PC-9 (cell line): Measurements from ENCODE around the gene CPED1. TPM values are rescaled to one million over a fixed set of nuclear protein-coding genes. Genes with fewer than 3 reads are reported as not detected.
A peak's percentile ranks its signal among the peaks of the same experiment; 100 is the strongest.

ENCODE experiments used
- BruUV-seq: library from RNA; stranded (reverse); fragments of 400-500 nt; replicated peaks from 2 replicates; lab custom pipeline; 2021; lab: Mats Ljungman, UMichigan
- CTCF ChIA-PET: fragments of 300-600 bp; sonication (Branson Sonifier 250); formaldehyde crosslinking; loops from one replicate; lab custom pipeline; 2022; ENCODE audit warnings: antibody characterized with exemption; lab: Charles Lee
- POLR2A ChIA-PET: fragments of 300-600 bp; sonication (Branson Sonifier 250); formaldehyde crosslinking; loops from one replicate; lab custom pipeline; 2022; ENCODE audit warnings: antibody characterized with exemption; ENCODE audit not compliant: unreplicated experiment; lab: Charles Lee
- DNase-seq, 2 experiments: peaks; one replicate each; pipeline versions ENCODE4 v3.0.0 to v3.0.0-alpha.2; 2015 to 2022; ENCODE audit warnings: mixed read lengths in 1 of 2
- H2AFZ ChIP-seq: fragments of 200-600 bp; sonication (generic); 2 replicates; pipeline ENCODE4 v1.8.1; 2017; ENCODE audit warnings: antibody characterized with exemption
- H3F3A ChIP-seq: fragments of 200-600 bp; sonication (generic); 2 replicates; pipeline ENCODE4 v1.8.1; 2017; ENCODE audit warnings: antibody characterized with exemption, mild to moderate bottlenecking, low read depth; ENCODE audit not compliant: insufficient read depth
- H3K27ac ChIP-seq: fragments of 200-600 bp; sonication (generic); 2 replicates; pipeline ENCODE4 v1.6.1; 2016; ENCODE audit warnings: mixed run types
- H3K27me3 ChIP-seq: fragments of 200-600 bp; sonication (generic); 2 replicates; pipeline ENCODE4 v1.6.1; 2016; ENCODE audit warnings: low read depth, mixed run types; ENCODE audit not compliant: insufficient read depth
- H3K36me3 ChIP-seq: fragments of 200-600 bp; sonication (generic); 2 replicates; pipeline ENCODE4 v1.6.1; 2016; ENCODE audit warnings: low read depth, mixed run types
- H3K4me1 ChIP-seq: fragments of 200-600 bp; sonication (generic); replicated peaks from 2 replicates; pipeline ENCODE4 v1.6.1; 2016; ENCODE audit warnings: mixed run types; ENCODE audit not compliant: insufficient read depth
- H3K4me2 ChIP-seq: fragments of 200-600 bp; sonication (generic); 2 replicates; pipeline ENCODE4 v1.6.1; 2017; ENCODE audit warnings: mixed run types
- H3K4me3 ChIP-seq: fragments of 200-600 bp; sonication (generic); 2 replicates; pipeline ENCODE4 v1.6.1; 2016; ENCODE audit warnings: mixed run types
- H3K79me2 ChIP-seq: fragments of 200-600 bp; sonication (generic); 2 replicates; pipeline ENCODE4 v1.6.1; 2017; ENCODE audit warnings: low read depth, mixed run types
- H3K9me2 ChIP-seq: fragments of 200-600 bp; sonication (generic); 2 replicates; pipeline ENCODE4 v1.8.1; 2017; ENCODE audit warnings: mild to moderate bottlenecking; ENCODE audit not compliant: insufficient read depth
- H3K9me3 ChIP-seq: fragments of 200-600 bp; sonication (generic); 2 replicates; pipeline ENCODE4 v1.8.1; 2016; ENCODE audit warnings: low read depth; ENCODE audit not compliant: insufficient read depth
- H4K20me1 ChIP-seq: fragments of 200-600 bp; sonication (generic); 2 replicates; pipeline ENCODE4 v1.8.1; 2017; ENCODE audit not compliant: insufficient read depth
- CTCF ChIP-seq: fragments of 200-600 bp; sonication (generic); conservative IDR thresholded peaks from 2 replicates; pipeline ENCODE4 v1.6.1; 2017; ENCODE audit warnings: mixed run types, antibody characterized with exemption, mild to moderate bottlenecking, moderate library complexity
- EZH2 ChIP-seq: fragments of 200-600 bp; sonication (generic); IDR thresholded peaks from 2 replicates; pipeline ENCODE4 v1.8.0; 2017; ENCODE audit warnings: antibody characterized with exemption, low read depth
- intact Hi-C: fragments of 100-400 bp; cut with micrococcal nuclease; formaldehyde crosslinking; loops from one replicate; pipeline ENCODE4 v1.10.0; 2022; ENCODE audit not compliant: unreplicated experiment
- total RNA-seq: library from RNA; stranded (reverse); gene quantifications from 2 replicates; pipeline ENCODE4 v1.2.3, GENCODE V29; 2021

Gene CPED1
- total RNA-seq, 1 experiment from 2014 or later: 2.4 TPM

- no TSS peak for BruUV-seq
- Histone ChIP-seq H3K4me1 (peaks cover 24% of the 10 kb centered on the region), H3K9me2 (no peaks in the 10 kb centered on the region), H3K79me2 (no peaks in the 10 kb centered on the region), H3K36me3 (no peaks in the 10 kb centered on the region), H3K27ac (no peak overlapping the region), H3F3A (peaks cover 5% of the 10 kb centered on the region; the same call in 1 of the 2 replicates), H2AFZ (no peak overlapping the region), H3K4me2 (no peak overlapping the region), H4K20me1 (no peaks in the 10 kb centered on the region), H3K27me3 (no peaks in the 10 kb centered on the region), H3K9me3 (no peaks in the 10 kb centered on the region; the same call in 1 of the 2 replicates), H3K4me3 (no peak overlapping the region)
- ChIA-PET POLR2A (no interaction called here), CTCF (no interaction called here)
- no peak for DNase-seq
- no peak for TF ChIP-seq EZH2
- no peak for TF ChIP-seq CTCF
- intact Hi-C loops: loop anchor here (5.0 to 10.0 kb wide), 3 partner anchors 244 to 1166 kb away; partner anchors contain the start of gene TSPAN12
Observed at GRCh38 chr7:121101083-121101482, 112.6 kb downstream of the CPED1 start.

GRCh38 chr7:121101621-121102020 is 113.1 kb downstream of the CPED1 start:
- CTCF ChIA-PET: interaction anchor here (0.6 kb wide), 1 partner anchor 17 kb away, joined by 4 read pairs; no protein-coding TSS in a partner anchor
- Histone ChIP-seq H3K36me3 (no peaks in the 10 kb centered on the region), H3K27ac (no peak overlapping the region), H3K4me3 (no peak overlapping the region), H3K4me1 (peaks cover 24% of the 10 kb centered on the region), H3K27me3 (no peaks in the 10 kb centered on the region), H2AFZ (no peak overlapping the region), H3K9me3 (no peaks in the 10 kb centered on the region; the same call in 1 of the 2 replicates), H3F3A (peaks cover 5% of the 10 kb centered on the region; the same call in 1 of the 2 replicates), H3K4me2 (no peak overlapping the region), H4K20me1 (no peaks in the 10 kb centered on the region), H3K79me2 (no peaks in the 10 kb centered on the region), H3K9me2 (no peaks in the 10 kb centered on the region)
- no peak for DNase-seq
- BruUV-seq: no TSS peak
- no peak for TF ChIP-seq EZH2
- TF ChIP-seq CTCF: no peak
- POLR2A ChIA-PET: interaction anchor here (0.6 kb wide), 1 partner anchor 179 kb away, joined by 3 read pairs; no protein-coding TSS in a partner anchor
- intact Hi-C loops: loop anchor here (1.0 to 10.0 kb wide), 4 partner anchors 17 to 1167 kb away; partner anchors contain the start of gene TSPAN12

GRCh38 chr7:121102619-121103018 is 114.1 kb downstream of the CPED1 start:
- ChIA-PET CTCF (interaction anchor here (1.4 to 2.0 kb wide), 2 partner anchors 20 to 115 kb away, joined by 7 to 10 read pairs; partner anchors contain the start of gene CPED1), POLR2A (interaction anchor here (0.6 to 0.7 kb wide), 2 partner anchors 20 to 100 kb away, joined by 5 to 7 read pairs; no protein-coding TSS in a partner anchor)
- no peaks in the 10 kb centered on the region for H4K20me1 ChIP-seq
- H3K27me3 ChIP-seq: no peaks in the 10 kb centered on the region
- peak overlapping the region; percentile 83 for H3K27ac ChIP-seq
- H3F3A ChIP-seq: peaks cover 5% of the 10 kb centered on the region; the same call in 1 of the 2 replicates
- intact Hi-C loops: loop anchor here (1.0 to 10.0 kb wide), 5 partner anchors 18 to 1168 kb away; partner anchors contain the start of gene TSPAN12
- TF ChIP-seq EZH2: no peak
- TF ChIP-seq CTCF: no peak
- no peaks in the 10 kb centered on the region for H3K36me3 ChIP-seq
- peak; percentile 68 to 90 for DNase-seq
- H3K79me2 ChIP-seq: no peaks in the 10 kb centered on the region
- peak overlapping the region; percentile 31; the same call in 1 of the 2 replicates for H3K4me3 ChIP-seq
- peak overlapping the region; percentile 67 for H3K4me2 ChIP-seq
- H3K4me1 ChIP-seq: peaks cover 24% of the 10 kb centered on the region
- no peaks in the 10 kb centered on the region for H3K9me2 ChIP-seq
- no peaks in the 10 kb centered on the region; the same call in 1 of the 2 replicates for H3K9me3 ChIP-seq
- no TSS peak for BruUV-seq
- H2AFZ ChIP-seq: peak overlapping the region; percentile 49; the same call in 1 of the 2 replicates
